GM12878 (cell line): ENCODE data around the gene ADAMTSL1. TPM values are rescaled to one million over a fixed set of nuclear protein-coding genes. Genes with fewer than 3 reads are reported as not detected.

ENCODE experiments used
- microRNA-seq: library from miRNA; unstranded; fragments of <30 nt; microRNA quantifications from one replicate; pipeline ENCODE4, GENCODE V29; 2018
- polyA plus RNA-seq, 11 experiments: library from polyadenylated mRNA; depleted of rRNA in 4 of 11; unstranded in 6 of 11; stranded (reverse) in 5 of 11; fragments of >200 nt; fragmentation: Nextera tagmentation in 4 of 11; fragmentation: Illumina TruSeq in 1 of 11; extraction: Ambion mirVana in 4 of 11; extraction: Trizol in 1 of 11; gene quantifications; 1 replicate in 1 of 11; 2 replicates in 10 of 11; pipeline versions ENCODE4 v1.2.1 to v1.2.3, GENCODE V29; 2011 to 2016; ENCODE audit warnings: inconsistent platforms in 2 of 11, missing spikeins in 2 of 11, low read depth in 1 of 11
- small RNA-seq: library from RNA; depleted of rRNA; stranded (forward); fragments of <200 nt; gene quantifications from one replicate; pipeline ENCODE3, GENCODE V24; 2014
- total RNA-seq, 4 experiments: library from RNA; depleted of rRNA in 3 of 4; stranded (reverse); fragments of >200 nt in 3 of 4; fragmentation: Illumina TruSeq in 1 of 4; extraction: Trizol in 1 of 4; gene quantifications; 2 replicates each; pipeline versions ENCODE4 v1.2.1 to v1.2.3, GENCODE V29; 2013 to 2021

ADAMTSL1 gene
- total and polyA plus RNA-seq, 10 of the 15 experiments (the other 5 are each of a cell fraction or from before 2014, with no cell fraction given) = 0.01 to 0.10 (median 0.07) TPM; not detected in 6

Small RNA genes lying within 50 kb of the gene (microRNA-seq; reads per million reads assigned to microRNA genes)
- gene MIR3152 = not detected

Small RNA genes lying within 50 kb of the gene (small RNA-seq; reads per million reads assigned to genes)
- not detected for gene MIR3152
